ENCODE measurements around the gene SH3RF1. TPM values are rescaled to one million over a fixed set of nuclear protein-coding genes. Genes with fewer than 3 reads are reported as not detected.

SH3RF1 gene
- total RNA-seq, 1 experiment from 2014 or later = 15.3 TPM

GRCh38 chr4:169231647-169232262, 39.0 kb downstream of the SH3RF1 start:
- no CpG with 5 or more reads among the region's 4 CpGs for WGBS (ENCODE audit: extremely low coverage, insufficient read length, low lambda C conversion rate)

More at GRCh38 chr4:169231647-169232262, 39.0 kb downstream of the SH3RF1 start:
- Mint-ChIP-seq H3K9me3 (no peaks in the 10 kb centered on the region), H3K27ac (peak overlapping the region in 1 of 3 experiments; percentile 25; a peak in 1 of 7 replicates), H3K4me1 (peaks cover 3 to 6% of the 10 kb centered on the region in 2 experiments; a peak in 2 of 4 replicates), H3K27me3 (ENCODE audit: low read depth) (no peaks in the 10 kb centered on the region), H3K36me3 (ENCODE audit: insufficient read depth in 1 of 3, low read depth in 3 of 3) (no peaks in the 10 kb centered on the region; a peak in 1 of 7 replicates), H3K4me3 (no peak overlapping the region)
- Histone ChIP-seq H3K14ac (ENCODE audit: insufficient read depth, low read length) (no peak overlapping the region), H3K4ac (ENCODE audit: low read depth, low read length) (no peak overlapping the region), H3T11ph (ENCODE audit: low read length) (no peak overlapping the region), H3K18ac (ENCODE audit: insufficient read length, low read depth, low read length) (no peak overlapping the region), H4K5ac (ENCODE audit: insufficient read length, low read depth, low read length) (no peak overlapping the region), H3K4me2 (ENCODE audit: insufficient read depth, insufficient read length, low read length) (no peak overlapping the region), H2BK15ac (ENCODE audit: low read depth, low read length) (no peak overlapping the region), H3K56ac (ENCODE audit: insufficient read length, low read depth, low read length) (no peak overlapping the region), H3K4me1 (ENCODE audit: insufficient read depth, low read length) (no peaks in the 10 kb centered on the region; the same call in 1 of the 2 replicates), H3K23ac (ENCODE audit: insufficient read length, low read depth, low read length) (no peak overlapping the region), H4K20me1 (ENCODE audit: control insufficient read depth, insufficient read depth, insufficient read length) (no peaks in the 10 kb centered on the region), H2BK120ac (ENCODE audit: low read depth, low read length, poor library complexity, severe bottlenecking) (no peak overlapping the region), H2AFZ (ENCODE audit: low read length) (no peak overlapping the region), H3K79me1 (ENCODE audit: insufficient read depth, low read depth, low read length, poor library complexity, severe bottlenecking) (peaks cover 6% of the 10 kb centered on the region), H3K27me3 (ENCODE audit: insufficient read depth, low read length) (no peaks in the 10 kb centered on the region), H4K91ac (ENCODE audit: insufficient read length, low read depth, low read length) (no peak overlapping the region), H2BK12ac (ENCODE audit: insufficient read length, low read depth, low read length) (no peak overlapping the region), H2AK5ac (ENCODE audit: insufficient read length, low read length) (no peak overlapping the region), H4K8ac (replicated peaks; ENCODE audit: insufficient read length, low read depth, low read length) (no peak overlapping the region), H3K79me2 (ENCODE audit: insufficient read depth, low read length) (no peaks in the 10 kb centered on the region; the same call in 1 of the 2 replicates), H2BK5ac (ENCODE audit: insufficient read length, low read length) (no peak overlapping the region), H3K27ac (ENCODE audit: insufficient read length, low read depth, low read length) (no peak overlapping the region), H2BK20ac (ENCODE audit: low read depth, low read length, poor library complexity, severe bottlenecking) (no peak overlapping the region), H3K9me3 (ENCODE audit: control insufficient read depth, low read depth, low read length) (no peaks in the 10 kb centered on the region), H3K9ac (ENCODE audit: extremely low read depth, insufficient read length, low read length) (no peak overlapping the region), H3K23me2 (ENCODE audit: insufficient read length, low read depth, low read length, poor library complexity, severe bottlenecking) (no peaks in the 10 kb centered on the region)
- no peak for DNase-seq
- TF ChIP-seq CTCF (conservative IDR thresholded peaks at IDR 0.05) = no peak

Measured in H9 (cell line).